Measurements from ENCODE around the gene MTHFD2L.

GRCh38 chr4:74174421-74174820 lies 16.5 kb downstream of the MTHFD2L start:
- TF ChIP-seq, protein P1, sequence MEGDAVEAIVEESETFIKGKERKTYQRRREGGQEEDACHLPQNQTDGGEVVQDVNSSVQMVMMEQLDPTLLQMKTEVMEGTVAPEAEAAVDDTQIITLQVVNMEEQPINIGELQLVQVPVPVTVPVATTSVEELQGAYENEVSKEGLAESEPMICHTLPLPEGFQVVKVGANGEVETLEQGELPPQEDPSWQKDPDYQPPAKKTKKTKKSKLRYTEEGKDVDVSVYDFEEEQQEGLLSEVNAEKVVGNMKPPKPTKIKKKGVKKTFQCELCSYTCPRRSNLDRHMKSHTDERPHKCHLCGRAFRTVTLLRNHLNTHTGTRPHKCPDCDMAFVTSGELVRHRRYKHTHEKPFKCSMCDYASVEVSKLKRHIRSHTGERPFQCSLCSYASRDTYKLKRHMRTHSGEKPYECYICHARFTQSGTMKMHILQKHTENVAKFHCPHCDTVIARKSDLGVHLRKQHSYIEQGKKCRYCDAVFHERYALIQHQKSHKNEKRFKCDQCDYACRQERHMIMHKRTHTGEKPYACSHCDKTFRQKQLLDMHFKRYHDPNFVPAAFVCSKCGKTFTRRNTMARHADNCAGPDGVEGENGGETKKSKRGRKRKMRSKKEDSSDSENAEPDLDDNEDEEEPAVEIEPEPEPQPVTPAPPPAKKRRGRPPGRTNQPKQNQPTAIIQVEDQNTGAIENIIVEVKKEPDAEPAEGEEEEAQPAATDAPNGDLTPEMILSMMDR (IDR thresholded peaks at IDR 0.05): no peak
- no peak for TF ChIP-seq POLR2A (IDR thresholded peaks at IDR 0.05)
